ENCODE results near the gene KIFC1. TPM values are rescaled to one million over a fixed set of nuclear protein-coding genes. Genes with fewer than 3 reads are reported as not detected.

Gene KIFC1
- total RNA-seq, 1 donor from 2014 or later = 27.5 TPM

GRCh38 chr6:33459226-33459625 lies 67.6 kb downstream of the KIFC1 start:
- Histone ChIP-seq H3K27me3 (no peaks in the 10 kb centered on the region), H3K27ac (no peak overlapping the region), H3K4me1 (peaks cover 17% of the 10 kb centered on the region), H3K36me3 (peaks cover 0 to 11% of the 10 kb centered on the region in 2 donors), H3K9me3 (no peaks in the 10 kb centered on the region), H3K4me3 (no peak overlapping the region)
- no peak for TF ChIP-seq POLR2A (IDR thresholded peaks at IDR 0.05)
- no peak for TF ChIP-seq POLR2AphosphoS5 (IDR thresholded peaks at IDR 0.05; ENCODE audit: insufficient read depth in 1 of 2, low read depth in 1 of 2)
- DNase-seq (ENCODE audit: extremely low spot score in 2 of 2) = no peak
- intact Hi-C loops (cut with DNase I) = no loop called here

Small RNAs within 50 kb of the gene (microRNA-seq; reads per million reads assigned to microRNA genes)
- not detected for gene MIR5004 (ENCODE audit: borderline number of aligned reads, borderline replicate concordance)

Small RNAs within 50 kb of the gene (small RNA-seq; reads per million reads assigned to genes)
- gene RPL35AP4 (not detected), gene ZBTB9 (not detected)

Other genes with a start within 250 kb of the KIFC1 start
- 0.25 TPM for gene COL11A2, start 199.4 kb upstream of the KIFC1 start, total RNA-seq
- 28.0 TPM for gene RXRB, start 191.2 kb upstream of the KIFC1 start, total RNA-seq
- gene SLC39A7, start 191.0 kb upstream of the KIFC1 start, total RNA-seq = 36.3 TPM
- gene HSD17B8, start 187.2 kb upstream of the KIFC1 start, total RNA-seq = 17.7 TPM
- 32.7 TPM for gene RING1, start 183.3 kb upstream of the KIFC1 start, total RNA-seq
- gene VPS52, start 119.9 kb upstream of the KIFC1 start, total RNA-seq = 42.2 TPM
- gene RPS18, start 119.7 kb upstream of the KIFC1 start, total RNA-seq = 3,296 TPM
- 14.0 TPM for gene B3GALT4, start 114.7 kb upstream of the KIFC1 start, total RNA-seq
- gene WDR46, start 102.6 kb upstream of the KIFC1 start, total RNA-seq = 36.3 TPM
- 9.1 TPM for gene PFDN6, start 102.2 kb upstream of the KIFC1 start, total RNA-seq
- gene RGL2, start 92.9 kb upstream of the KIFC1 start, total RNA-seq = 41.5 TPM
- 59.9 TPM for gene TAPBP, start 77.7 kb upstream of the KIFC1 start, total RNA-seq
- 18.4 TPM for gene ZBTB22, start 74.1 kb upstream of the KIFC1 start, total RNA-seq
- 32.2 TPM for gene DAXX, start 68.9 kb upstream of the KIFC1 start, total RNA-seq
- gene PHF1, start 19.2 kb downstream of the KIFC1 start, total RNA-seq = 73.2 TPM
- 73.2 TPM for gene CUTA, start 26.3 kb downstream of the KIFC1 start, total RNA-seq
- 16.0 TPM for gene SYNGAP1, start 28.2 kb downstream of the KIFC1 start, total RNA-seq
- gene ZBTB9, start 62.8 kb downstream of the KIFC1 start, total RNA-seq = 1.5 TPM
- gene BAK1, start 188.5 kb downstream of the KIFC1 start, total RNA-seq = 19.2 TPM
- gene ITPR3, start 229.5 kb downstream of the KIFC1 start, total RNA-seq = 50.1 TPM